NCI-H1092 (cell line): ENCODE results near the gene ANKRD31.
A peak's percentile ranks its signal among the peaks of the same experiment; 100 is the strongest.

Experiments
- DNase-seq: peaks from one replicate; lab custom pipeline; 2025; lab: John Stamatoyannopoulos, UW

Gene ANKRD31

DNA sequence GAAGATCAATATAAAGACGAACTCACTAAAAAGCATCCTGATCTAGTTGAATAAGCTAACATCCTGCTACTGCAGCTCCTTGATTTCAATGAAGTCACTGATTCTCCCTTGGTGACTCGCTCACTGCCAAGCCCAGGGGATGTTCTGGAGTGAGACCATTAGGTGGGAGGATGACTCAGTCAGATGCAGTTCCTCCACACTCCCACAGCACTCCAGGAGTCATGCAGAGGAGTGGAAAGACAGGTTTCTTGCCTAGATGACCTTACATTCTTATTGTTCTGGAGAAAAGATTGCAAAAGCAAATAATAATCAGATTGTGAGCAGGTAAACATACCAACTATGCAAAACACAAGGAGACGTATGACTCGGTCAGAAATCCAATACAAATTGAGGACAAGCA, 199.6 kb downstream of the ANKRD31 start:
- no peak for DNase-seq

DNA sequence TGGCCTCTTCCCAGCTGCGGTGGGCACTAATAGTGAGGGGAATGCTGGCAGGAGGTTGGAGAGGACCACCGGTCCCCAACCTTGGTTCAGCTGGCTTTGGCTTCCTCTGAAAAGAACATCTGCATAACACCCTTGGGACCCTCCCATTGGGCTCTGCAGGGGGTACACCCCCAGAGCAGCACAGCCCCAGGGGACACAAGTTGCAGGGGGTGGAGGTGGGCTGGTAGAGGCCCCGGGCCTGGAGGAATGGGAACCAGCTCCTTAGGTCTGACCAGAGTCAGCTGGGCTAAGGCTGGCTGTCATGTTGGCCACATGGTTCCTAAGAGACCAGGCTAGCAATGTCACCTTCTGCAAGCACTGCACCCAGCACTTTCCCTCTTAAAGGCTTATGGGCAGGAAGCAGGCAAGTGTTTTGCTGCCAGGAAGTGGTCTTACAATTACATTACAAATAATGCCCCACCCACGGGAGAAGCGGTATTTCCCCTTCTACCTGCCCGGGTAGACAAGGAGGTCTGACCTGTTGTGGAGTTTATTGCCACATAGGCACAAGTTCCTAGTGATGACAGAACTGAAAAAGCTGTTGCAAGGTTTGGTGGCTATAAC, 202.4 kb downstream of the ANKRD31 start:
- DNase-seq = no peak

DNA sequence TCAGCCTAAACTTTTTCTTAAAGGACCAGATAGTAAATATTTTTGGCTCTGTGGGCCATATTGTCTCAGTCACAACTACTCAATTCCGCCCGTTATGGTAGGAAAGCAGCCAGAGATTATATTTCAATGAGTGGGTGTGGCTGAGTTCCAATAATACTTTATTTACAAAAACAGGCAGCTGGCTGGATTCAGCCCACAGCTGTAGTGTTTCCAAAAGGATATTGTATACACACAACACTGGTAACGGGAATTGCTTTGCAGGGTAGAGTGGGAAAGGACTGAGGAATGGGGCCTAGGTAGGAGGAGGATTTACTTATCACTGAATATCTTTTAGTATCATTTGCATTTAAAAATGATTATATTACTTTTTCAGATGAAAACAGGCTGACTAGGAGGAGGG, 205.3 kb downstream of the ANKRD31 start:
- no peak for DNase-seq

DNA sequence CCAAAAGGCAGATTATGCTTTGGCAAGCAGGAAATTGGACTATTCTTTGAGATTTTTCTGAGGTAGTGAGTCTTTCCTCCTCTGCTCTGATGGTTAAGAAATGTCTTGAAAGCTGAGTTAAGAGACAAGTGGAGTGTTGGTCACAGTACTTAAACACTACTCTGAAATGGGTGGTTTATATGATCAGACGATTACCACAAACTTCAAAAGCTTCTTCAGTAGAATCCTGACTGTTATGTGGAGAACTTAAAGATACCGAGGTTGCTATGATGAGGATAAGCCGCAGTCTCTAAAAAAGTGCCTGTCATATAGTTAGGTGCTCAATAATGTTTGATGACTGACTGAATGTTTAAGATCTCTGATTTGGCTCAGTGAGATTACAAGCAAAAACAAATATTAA, 208.6 kb downstream of the ANKRD31 start:
- no peak for DNase-seq

DNA sequence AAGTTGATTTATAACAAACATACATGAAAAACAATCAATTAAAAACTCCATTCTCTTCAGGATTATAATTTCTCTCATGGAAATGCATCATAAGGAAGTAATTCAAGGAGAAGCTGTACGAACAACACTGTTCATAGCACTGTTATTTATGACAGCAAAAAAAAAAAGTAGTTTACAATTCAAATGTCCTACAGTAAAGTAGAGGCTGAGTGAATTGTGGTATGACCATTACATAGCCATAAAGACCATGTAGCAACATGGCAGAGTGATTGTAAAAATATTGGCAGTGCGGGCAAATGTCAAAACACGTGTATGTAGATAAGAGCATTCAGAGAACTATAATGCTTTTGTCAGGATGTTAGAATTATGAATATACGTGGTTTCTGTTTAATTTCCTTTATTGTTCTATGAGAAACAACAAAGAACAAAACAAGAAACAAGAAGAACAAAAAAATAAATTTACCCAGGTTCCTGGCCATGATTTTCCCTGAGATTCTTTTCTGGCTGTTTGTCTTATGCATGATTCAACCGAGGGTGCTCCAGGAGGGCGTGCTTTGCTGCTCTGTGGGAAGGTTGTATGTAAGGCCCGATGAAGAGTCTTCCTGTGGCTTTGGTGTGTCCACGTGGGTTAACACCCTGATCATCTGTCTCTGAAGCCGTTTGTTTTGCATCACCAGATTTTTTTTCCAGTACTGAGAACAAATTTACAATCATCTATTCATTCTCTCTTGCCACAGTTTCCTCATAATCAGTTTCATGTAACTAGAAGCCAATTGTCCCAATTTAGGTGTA, 213.1 kb downstream of the ANKRD31 start:
- no peak for DNase-seq

DNA sequence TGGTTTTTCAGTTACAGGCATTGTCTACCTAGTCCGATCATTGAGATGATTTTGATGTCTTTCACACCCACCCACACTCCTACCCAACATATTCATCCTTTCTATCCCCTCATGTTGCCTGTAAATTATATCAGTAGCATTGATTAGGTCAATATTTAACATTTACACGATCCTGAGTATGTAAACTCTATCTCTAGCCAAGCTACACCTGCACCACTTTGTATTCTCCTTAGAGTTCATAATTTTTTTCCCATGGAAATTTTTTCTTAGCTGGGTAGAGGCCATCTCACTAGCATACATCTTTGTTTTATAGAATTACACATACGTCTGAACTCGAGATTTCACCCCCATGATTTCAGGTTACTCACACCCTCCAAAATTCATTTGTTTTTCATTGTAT, 214.9 kb downstream of the ANKRD31 start:
- no peak for DNase-seq

DNA sequence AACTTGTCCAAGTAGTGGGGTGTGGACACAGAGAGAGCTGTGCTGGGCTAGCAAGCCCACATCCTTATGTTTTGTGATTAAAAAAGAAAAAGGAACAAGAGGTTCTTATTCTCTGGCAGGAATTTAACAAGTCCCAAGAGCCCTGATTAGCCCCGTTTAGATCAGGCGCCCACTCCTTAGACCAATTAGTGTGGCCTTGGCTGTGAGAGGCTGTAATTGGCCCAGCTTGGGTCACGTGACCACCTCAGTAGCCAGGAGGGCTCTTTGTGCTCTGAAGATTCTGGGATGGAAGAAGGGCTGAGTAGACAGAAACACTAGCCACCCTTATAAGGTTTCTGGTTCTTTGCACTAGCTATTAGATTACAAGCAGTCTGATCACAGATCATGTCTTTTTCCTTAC, 215.5 kb downstream of the ANKRD31 start:
- no peak for DNase-seq

DNA sequence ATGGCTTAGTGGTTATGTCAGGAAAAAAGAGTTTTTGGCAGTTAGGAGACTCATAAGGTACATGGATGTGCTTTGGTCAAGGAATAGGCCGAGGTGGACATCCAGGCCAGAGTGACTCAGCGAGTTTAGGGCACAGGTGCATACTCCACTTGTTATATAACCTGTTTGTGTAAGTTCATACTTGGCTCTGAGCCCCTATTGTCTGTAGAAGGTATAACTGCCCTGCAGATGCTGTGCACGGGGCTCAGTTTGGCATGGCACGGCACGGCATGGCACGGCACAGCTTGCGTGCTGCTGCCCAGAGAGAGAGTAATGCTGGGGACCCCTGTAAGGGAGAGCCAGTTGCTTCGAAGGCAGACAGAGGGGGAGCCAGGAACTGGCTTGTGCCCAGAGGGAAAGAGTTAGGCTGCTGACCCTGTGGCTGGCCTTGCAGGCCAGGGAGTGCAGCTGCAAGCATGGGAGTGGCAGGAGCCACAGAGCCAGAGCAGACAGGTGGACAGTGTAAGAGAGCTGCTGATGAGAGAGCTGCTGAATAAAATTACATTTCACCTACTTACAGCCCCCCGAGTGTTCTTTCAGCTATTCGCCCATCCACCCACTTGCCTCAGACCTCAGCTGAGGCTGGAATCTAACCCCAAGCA, 216.5 kb downstream of the ANKRD31 start:
- peak; percentile 0 for DNase-seq

DNA sequence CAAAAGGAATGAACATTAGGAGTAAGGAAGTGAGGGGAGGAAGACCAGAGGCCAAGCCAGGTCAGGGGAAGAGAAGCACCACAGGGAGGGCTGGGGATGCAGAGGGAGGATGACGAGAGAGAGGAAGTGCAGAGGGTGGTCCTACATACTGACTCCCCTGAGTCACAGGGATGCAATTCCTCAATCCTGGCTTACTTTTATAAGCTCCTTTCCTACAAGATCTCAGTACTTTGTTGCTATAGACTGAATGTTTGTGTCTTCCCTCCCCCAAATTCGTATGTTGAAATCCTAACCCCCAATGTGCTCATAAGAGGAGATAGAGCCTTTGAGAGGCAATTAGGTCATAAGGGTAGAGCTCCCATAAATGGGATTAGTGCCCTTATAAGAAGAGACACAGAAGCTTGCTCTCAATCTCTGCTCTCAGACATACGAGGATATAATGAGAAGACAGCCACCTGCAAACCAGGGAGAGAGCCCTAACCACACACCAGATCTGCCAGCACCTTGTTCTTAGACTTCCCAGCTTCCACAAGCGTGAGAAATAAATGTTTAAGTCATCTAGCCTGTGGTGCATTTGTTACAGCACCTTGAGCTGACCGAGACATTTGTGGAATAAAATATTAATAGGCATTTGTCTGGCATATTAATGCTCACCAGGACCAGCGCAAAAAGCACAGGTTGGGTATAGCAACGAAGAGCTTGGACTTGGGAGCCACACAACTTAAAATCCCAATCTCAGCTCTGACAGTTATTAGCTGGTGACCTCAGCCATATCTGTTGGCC, 217.7 kb downstream of the ANKRD31 start:
- DNase-seq = no peak
